ENCODE data around the gene PIK3CA.

DNA sequence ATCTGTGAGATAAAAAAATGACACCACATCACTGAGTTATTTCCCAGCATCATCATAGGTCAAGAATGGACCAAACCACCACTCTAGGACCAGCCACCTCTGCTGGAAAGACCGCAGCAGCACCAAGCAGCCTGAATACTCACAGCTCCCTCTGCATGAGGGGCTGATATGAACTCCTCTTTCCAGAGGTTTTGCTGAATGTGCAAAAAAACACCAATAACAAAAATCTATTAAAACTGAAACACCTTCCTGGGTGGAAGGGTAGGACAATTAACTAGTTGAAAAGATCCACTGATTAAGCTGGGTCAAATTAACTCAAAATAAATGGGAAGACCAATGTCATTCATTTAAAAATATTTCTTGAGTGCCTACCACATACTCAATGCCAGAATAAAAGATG lies 131.7 kb downstream of the PIK3CA start:
- TF ChIP-seq, protein P1, sequence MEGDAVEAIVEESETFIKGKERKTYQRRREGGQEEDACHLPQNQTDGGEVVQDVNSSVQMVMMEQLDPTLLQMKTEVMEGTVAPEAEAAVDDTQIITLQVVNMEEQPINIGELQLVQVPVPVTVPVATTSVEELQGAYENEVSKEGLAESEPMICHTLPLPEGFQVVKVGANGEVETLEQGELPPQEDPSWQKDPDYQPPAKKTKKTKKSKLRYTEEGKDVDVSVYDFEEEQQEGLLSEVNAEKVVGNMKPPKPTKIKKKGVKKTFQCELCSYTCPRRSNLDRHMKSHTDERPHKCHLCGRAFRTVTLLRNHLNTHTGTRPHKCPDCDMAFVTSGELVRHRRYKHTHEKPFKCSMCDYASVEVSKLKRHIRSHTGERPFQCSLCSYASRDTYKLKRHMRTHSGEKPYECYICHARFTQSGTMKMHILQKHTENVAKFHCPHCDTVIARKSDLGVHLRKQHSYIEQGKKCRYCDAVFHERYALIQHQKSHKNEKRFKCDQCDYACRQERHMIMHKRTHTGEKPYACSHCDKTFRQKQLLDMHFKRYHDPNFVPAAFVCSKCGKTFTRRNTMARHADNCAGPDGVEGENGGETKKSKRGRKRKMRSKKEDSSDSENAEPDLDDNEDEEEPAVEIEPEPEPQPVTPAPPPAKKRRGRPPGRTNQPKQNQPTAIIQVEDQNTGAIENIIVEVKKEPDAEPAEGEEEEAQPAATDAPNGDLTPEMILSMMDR (IDR thresholded peaks at IDR 0.05) = no peak
- no peak for TF ChIP-seq ZFX (IDR thresholded peaks at IDR 0.05; ENCODE audit: borderline replicate concordance)

All from 22Rv1 (cell line).